IMR-90 (cell line): ENCODE results near the gene ANKRD63. TPM values are rescaled to one million over a fixed set of nuclear protein-coding genes. Genes with fewer than 3 reads are reported as not detected.
A peak's percentile ranks its signal among the peaks of the same experiment; 100 is the strongest.

Experiments
- ATAC-seq: fragments of 200-7000 bp; cut with Tn5 transposase; 2 replicates; pipeline ENCODE4 v1.9.1; 2020; ENCODE audit warnings: low read depth, mild to moderate bottlenecking, moderate library complexity
- BruUV-seq: library from RNA; stranded (reverse); fragments of 400-500 nt; replicated peaks from 2 replicates; lab custom pipeline; 2021; lab: Mats Ljungman, UMichigan
- CTCF ChIA-PET: fragments of 300-600 bp; formaldehyde crosslinking; extraction: SDS; loops from one replicate; lab custom pipeline; 2021; ENCODE audit warnings: antibody characterized with exemption; lab: Yijun Ruan, JAX
- POLR2A ChIA-PET: fragments of 300-600 bp; sonication (Branson Sonifier 250); formaldehyde crosslinking; loops from one replicate; lab custom pipeline; 2022; ENCODE audit warnings: antibody characterized with exemption; ENCODE audit not compliant: unreplicated experiment; lab: Charles Lee
- DNase-seq: peaks from one replicate; pipeline ENCODE4 v3.0.0; 2013
- H2AFZ ChIP-seq: replicated peaks from 2 replicates; pipeline ENCODE3; 2013; ENCODE audit warnings: low read length, mild to moderate bottlenecking; ENCODE audit not compliant: poor library complexity
- H2AK5ac ChIP-seq: 2 replicates; pipeline ENCODE4 v1.6.1; 2013; ENCODE audit warnings: low read depth, low read length, inconsistent platforms
- H2AK9ac ChIP-seq: replicated peaks from 2 replicates; pipeline ENCODE3; 2013; ENCODE audit warnings: mild to moderate bottlenecking, low read depth, low read length, moderate library complexity; ENCODE audit not compliant: poor library complexity
- H2BK120ac ChIP-seq: 2 replicates; pipeline ENCODE4 v1.6.1; 2013; ENCODE audit warnings: low read depth, low read length, inconsistent platforms
- H2BK15ac ChIP-seq: 3 replicates; pipeline ENCODE4 v1.6.1; 2013; ENCODE audit warnings: low read depth, low read length, inconsistent platforms
- H2BK20ac ChIP-seq: 2 replicates; pipeline ENCODE4 v1.6.1; 2013; ENCODE audit warnings: low read depth, mild to moderate bottlenecking, inconsistent platforms, low read length, moderate library complexity
- H2BK5ac ChIP-seq: 2 replicates; pipeline ENCODE4 v1.6.1; 2013; ENCODE audit warnings: mild to moderate bottlenecking, low read depth, low read length, inconsistent platforms; ENCODE audit not compliant: poor library complexity, severe bottlenecking
- H3K14ac ChIP-seq: replicated peaks from 2 replicates; pipeline ENCODE4 v1.6.1; 2013; ENCODE audit warnings: low read depth, low read length, inconsistent platforms
- H3K18ac ChIP-seq: 2 replicates; pipeline ENCODE4 v1.6.1; 2013; ENCODE audit warnings: low read depth, low read length, control low read depth
- H3K23ac ChIP-seq: 2 replicates; pipeline ENCODE4 v1.6.1; 2013; ENCODE audit warnings: low read depth, low read length, inconsistent platforms
- H3K27ac ChIP-seq: 2 replicates; pipeline ENCODE4 v1.5.1; 2013; ENCODE audit warnings: mild to moderate bottlenecking, control low read depth, low read length; ENCODE audit not compliant: insufficient read depth
- H3K27me3 ChIP-seq: 2 replicates; pipeline ENCODE4 v1.6.1; 2013; ENCODE audit warnings: low read length; ENCODE audit not compliant: control insufficient read depth, insufficient read depth
- H3K36me3 ChIP-seq: 2 replicates; pipeline ENCODE4 v1.6.1; 2013; ENCODE audit warnings: low read length, mixed read lengths; ENCODE audit not compliant: control insufficient read depth, insufficient read depth
- H3K4ac ChIP-seq: 2 replicates; pipeline ENCODE4 v1.6.1; 2013; ENCODE audit warnings: low read depth, low read length, inconsistent platforms
- H3K4me1 ChIP-seq: 2 replicates; pipeline ENCODE4 v1.6.1; 2013; ENCODE audit warnings: low read length, mixed read lengths; ENCODE audit not compliant: control insufficient read depth, insufficient read depth
- H3K4me2 ChIP-seq: 2 replicates; pipeline ENCODE4 v1.6.1; 2013; ENCODE audit warnings: low read depth, mild to moderate bottlenecking, control low read depth, low read length, moderate library complexity
- H3K4me3 ChIP-seq: 2 replicates; pipeline ENCODE4 v1.5.1; 2013; ENCODE audit warnings: low read depth, mild to moderate bottlenecking, control low read depth, low read length, moderate library complexity; ENCODE audit not compliant: insufficient read depth
- H3K56ac ChIP-seq: 2 replicates; pipeline ENCODE4 v1.6.1; 2013; ENCODE audit warnings: low read length, inconsistent platforms; ENCODE audit not compliant: insufficient read depth; ENCODE audit errors: extremely low read depth
- H3K79me1 ChIP-seq, 2 experiments: 2 replicates each; pipeline ENCODE4 v1.6.1; 2013; ENCODE audit warnings: low read length in 2 of 2, inconsistent platforms in 1 of 2, low read depth in 1 of 2
- H3K9ac ChIP-seq: 2 replicates; pipeline ENCODE4 v1.6.1; 2013; ENCODE audit warnings: low read depth, low read length, control low read depth
- H3K9me1 ChIP-seq: 2 replicates; pipeline ENCODE4 v1.6.1; 2013; ENCODE audit warnings: low read length, inconsistent platforms; ENCODE audit not compliant: insufficient read depth
- H3K9me3 ChIP-seq: 2 replicates; pipeline ENCODE4 v1.6.1; 2013; ENCODE audit warnings: low read length; ENCODE audit not compliant: control insufficient read depth, insufficient read depth
- H4K20me1 ChIP-seq: 2 replicates; pipeline ENCODE4 v1.6.1; 2013; ENCODE audit warnings: low read length, inconsistent platforms; ENCODE audit not compliant: insufficient read depth
- H4K5ac ChIP-seq: 2 replicates; pipeline ENCODE4 v1.6.1; 2013; ENCODE audit warnings: mild to moderate bottlenecking, low read depth, low read length, control low read depth
- H4K8ac ChIP-seq, 2 experiments: 2 replicates each; pipeline ENCODE4 v1.6.1; 2013; ENCODE audit warnings: low read depth in 2 of 2, low read length in 2 of 2, control low read depth in 1 of 2, inconsistent platforms in 1 of 2
- H4K91ac ChIP-seq: 2 replicates; pipeline ENCODE4 v1.6.1; 2013; ENCODE audit warnings: low read depth, low read length, inconsistent platforms; ENCODE audit not compliant: insufficient read depth
- BHLHE40 ChIP-seq: fragments of 150-350 bp; IDR thresholded peaks from 2 replicates; pipeline ENCODE4 v1.6.1; 2016; ENCODE audit warnings: mild to moderate bottlenecking, low read depth, low read length
- CEBPB ChIP-seq: IDR thresholded peaks from 2 replicates; pipeline ENCODE4 v1.6.1; 2012; ENCODE audit warnings: low read depth, low read length, improper control_type of control experiment
- CHD1 ChIP-seq: IDR thresholded peaks from 2 replicates; pipeline ENCODE4 v1.6.1; 2012; ENCODE audit warnings: low read depth, low read length, improper control_type of control experiment
- CTCF ChIP-seq: conservative IDR thresholded peaks from 2 replicates; pipeline ENCODE4 v1.5.1; 2012; ENCODE audit warnings: mild to moderate bottlenecking, low read depth, low read length, improper control_type of control experiment
- FOS ChIP-seq: fragments of 150-350 bp; IDR thresholded peaks from 2 replicates; pipeline ENCODE4 v1.6.1; 2016; ENCODE audit warnings: low read depth, low read length
- MAFK ChIP-seq: IDR thresholded peaks from 2 replicates; pipeline ENCODE4 v1.6.1; 2012; ENCODE audit warnings: low read depth, low read length, improper control_type of control experiment
- MAZ ChIP-seq: IDR thresholded peaks from 2 replicates; pipeline ENCODE4 v1.6.1; 2012; ENCODE audit warnings: low read depth, mild to moderate bottlenecking, low read length, improper control_type of control experiment, moderate library complexity, borderline replicate concordance
- MXI1 ChIP-seq: IDR thresholded peaks from 2 replicates; pipeline ENCODE4 v1.6.1; 2012; ENCODE audit warnings: low read depth, mild to moderate bottlenecking, low read length, moderate library complexity, borderline replicate concordance
- NFE2L2 ChIP-seq: fragments of 150-350 bp; IDR thresholded peaks from 2 replicates; pipeline ENCODE4 v1.6.1; 2016; ENCODE audit warnings: low read depth, mild to moderate bottlenecking, low read length
- POLR2A ChIP-seq: IDR thresholded peaks from 2 replicates; pipeline ENCODE4 v1.6.1; 2012; ENCODE audit warnings: mild to moderate bottlenecking, low read depth, low read length
- RAD21 ChIP-seq: IDR thresholded peaks from 2 replicates; pipeline ENCODE4 v1.6.1; 2012; ENCODE audit warnings: low read length, improper control_type of control experiment
- RCOR1 ChIP-seq: IDR thresholded peaks from 2 replicates; pipeline ENCODE4 v1.6.1; 2012; ENCODE audit warnings: mild to moderate bottlenecking, low read length, improper control_type of control experiment; ENCODE audit not compliant: insufficient replicate concordance
- RFX5 ChIP-seq: IDR thresholded peaks from 2 replicates; pipeline ENCODE4 v1.8.0; 2012; ENCODE audit warnings: low read depth, mild to moderate bottlenecking, low read length, moderate library complexity
- SMC3 ChIP-seq: fragments of 150-350 bp; IDR thresholded peaks from 2 replicates; pipeline ENCODE4 v1.6.1; 2016; ENCODE audit warnings: low read depth, mild to moderate bottlenecking, antibody characterized with exemption, low read length, moderate library complexity
- WGBS, 2 experiments: methylation state at CpG; one replicate each; pipeline versions ENCODE4 v1.1.5 to v1.1.7; 2013; ENCODE audit warnings: missing lambda C conversion rate in 2 of 2; ENCODE audit not compliant: insufficient read length in 1 of 2; ENCODE audit errors: extremely low coverage in 2 of 2; 5-methylcytosine and 5-hydroxymethylcytosine counted together
- dilution Hi-C: fragments of 300-500 bp; cut with HindIII; formaldehyde crosslinking; loops from one replicate; pipeline ENCODE4 v1.14.3; 2018; ENCODE audit warnings: low sequenced_read_pairs; ENCODE audit not compliant: unreplicated experiment
- in situ Hi-C: fragments of 300-500 bp; cut with MboI; formaldehyde crosslinking; loops from 3 replicates; pipeline ENCODE4 v1.14.3; 2019; ENCODE audit warnings: low sequenced_read_pairs, inconsistent platforms, mixed read lengths
- intact Hi-C: fragments of 100-400 bp; cut with micrococcal nuclease; formaldehyde crosslinking; loops from 2 replicates; pipeline ENCODE4 v1.10.0; 2022
- polyA plus RNA-seq, 3 experiments: library from polyadenylated mRNA; depleted of rRNA; stranded (reverse); fragments of >200 nt; gene quantifications; 2 replicates each; pipeline ENCODE4 v1.2.3, GENCODE V29; 2012; ENCODE audit warnings: low replicate concordance in 1 of 3
- total RNA-seq: library from RNA; depleted of rRNA; stranded (reverse); fragments of >200 nt; gene quantifications from 2 replicates; pipeline ENCODE4 v1.2.3, GENCODE V29; 2012
- TF ChIP-seq, protein P1 (sequence below): fragments of 150-350 bp; IDR thresholded peaks from 2 replicates; pipeline ENCODE4 v1.6.1; 2016; ENCODE audit warnings: low read depth, mild to moderate bottlenecking, low read length, moderate library complexity, borderline replicate concordance
- TF ChIP-seq, protein P2 (sequence below): fragments of 150-350 bp; IDR thresholded peaks from 2 replicates; pipeline ENCODE4 v1.6.1; 2017; ENCODE audit warnings: mild to moderate bottlenecking, antibody characterized with exemption, low read length, low read depth

Gene ANKRD63
- total and polyA plus RNA-seq, 2 of the 4 experiments (the other 2 are of a cell fraction) = not detected

- TF ChIP-seq, protein P1, sequence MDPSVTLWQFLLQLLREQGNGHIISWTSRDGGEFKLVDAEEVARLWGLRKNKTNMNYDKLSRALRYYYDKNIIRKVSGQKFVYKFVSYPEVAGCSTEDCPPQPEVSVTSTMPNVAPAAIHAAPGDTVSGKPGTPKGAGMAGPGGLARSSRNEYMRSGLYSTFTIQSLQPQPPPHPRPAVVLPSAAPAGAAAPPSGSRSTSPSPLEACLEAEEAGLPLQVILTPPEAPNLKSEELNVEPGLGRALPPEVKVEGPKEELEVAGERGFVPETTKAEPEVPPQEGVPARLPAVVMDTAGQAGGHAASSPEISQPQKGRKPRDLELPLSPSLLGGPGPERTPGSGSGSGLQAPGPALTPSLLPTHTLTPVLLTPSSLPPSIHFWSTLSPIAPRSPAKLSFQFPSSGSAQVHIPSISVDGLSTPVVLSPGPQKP = no peak
- TF ChIP-seq MAZ (no peak), MXI1 (no peak), CHD1 (no peak), CEBPB (no peak), MAFK (no peak), NFE2L2 (no peak), CTCF (no peak), BHLHE40 (no peak), RCOR1 (no peak), RAD21 (no peak), SMC3 (no peak), POLR2A (no peak), FOS (no peak), RFX5 (no peak)
- TF ChIP-seq, protein P2, sequence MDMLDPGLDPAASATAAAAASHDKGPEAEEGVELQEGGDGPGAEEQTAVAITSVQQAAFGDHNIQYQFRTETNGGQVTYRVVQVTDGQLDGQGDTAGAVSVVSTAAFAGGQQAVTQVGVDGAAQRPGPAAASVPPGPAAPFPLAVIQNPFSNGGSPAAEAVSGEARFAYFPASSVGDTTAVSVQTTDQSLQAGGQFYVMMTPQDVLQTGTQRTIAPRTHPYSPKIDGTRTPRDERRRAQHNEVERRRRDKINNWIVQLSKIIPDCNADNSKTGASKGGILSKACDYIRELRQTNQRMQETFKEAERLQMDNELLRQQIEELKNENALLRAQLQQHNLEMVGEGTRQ = no peak
- DNase-seq (peak; percentile 43), ATAC-seq (no peak)
- ChIA-PET POLR2A (no interaction called here), CTCF (interaction anchor here (1.0 kb wide), 1 partner anchor 18 kb away, joined by 3 read pairs; the partner anchor contains the start of gene PAK6)
- Histone ChIP-seq H2AFZ (no peak overlapping the region), H3K9ac (no peak overlapping the region), H3K27ac (no peak overlapping the region), H4K8ac (no peak overlapping the region), H4K91ac (no peak overlapping the region), H3K4ac (no peak overlapping the region), H3K18ac (no peak overlapping the region), H2BK15ac (no peak overlapping the region), H4K5ac (no peak overlapping the region), H3K56ac (no peak overlapping the region), H3K4me2 (no peak overlapping the region), H3K79me1 (no peaks in the 10 kb centered on the region), H3K9me3 (no peaks in the 10 kb centered on the region), H3K36me3 (no peaks in the 10 kb centered on the region), H2BK5ac (no peak overlapping the region), H3K27me3 (peaks cover 37% of the 10 kb centered on the region), H3K9me1 (peaks cover 4% of the 10 kb centered on the region; the same call in 1 of the 2 replicates), H2AK5ac (no peak overlapping the region), H2BK20ac (no peak overlapping the region), H4K20me1 (no peaks in the 10 kb centered on the region), H2AK9ac (peak overlapping the region; percentile 33), H3K14ac (no peak overlapping the region; the same call in 1 of the 2 replicates), H3K4me3 (no peak overlapping the region), H3K4me1 (peaks cover 3% of the 10 kb centered on the region; the same call in 1 of the 2 replicates), H3K23ac (no peak overlapping the region), H2BK120ac (no peak overlapping the region)
- no TSS peak for BruUV-seq
- in situ Hi-C loops (no loop called here), intact Hi-C loops (no loop called here), dilution Hi-C loops (no loop called here)
- 85% methylated on average over 11 of the region's 17 CpGs; no CpG with 5 or more reads in 1 of the 2 experiments for WGBS, 2 experiments
Observed at GRCh38 chr15:40256638-40257235, 26.1 kb downstream of the ANKRD63 start.
